ENCODE results near the gene RGS18. TPM values are rescaled to one million over a fixed set of nuclear protein-coding genes. Genes with fewer than 3 reads are reported as not detected.
"Not testable (repeated sequence)": the region's sequence is repeated elsewhere in the genome, so short reads cannot be mapped to it uniquely, and the experiment has no call there.

The RGS18 gene
- total RNA-seq, 1 experiment from 2014 or later: not detected

DNA sequence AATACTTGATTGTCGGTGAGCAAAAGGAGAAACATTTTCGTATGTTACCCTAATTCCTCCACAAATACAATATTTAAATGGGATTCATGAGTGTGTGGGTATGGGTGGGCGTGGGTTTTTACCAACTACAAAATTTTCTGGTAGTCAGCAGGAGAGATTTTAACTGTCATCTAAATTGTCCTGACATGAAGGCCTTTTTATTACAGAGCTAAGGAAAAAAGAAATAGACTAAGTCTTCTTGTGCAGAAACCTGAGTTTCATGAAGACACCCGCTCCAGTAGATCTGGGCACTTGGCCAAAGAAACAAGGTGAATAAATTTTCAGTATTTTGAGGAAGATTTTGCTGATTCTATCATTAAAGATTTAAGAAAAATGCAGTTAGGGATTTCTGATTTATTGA, 752 bp downstream of the RGS18 start:
- Histone ChIP-seq H3K9me3 (no peaks in the 10 kb centered on the region), H3K36me3 (no peaks in the 10 kb centered on the region), H3K4me3 (no peak overlapping the region), H3K27me3 (no peaks in the 10 kb centered on the region)
- DNase-seq: no peak

DNA sequence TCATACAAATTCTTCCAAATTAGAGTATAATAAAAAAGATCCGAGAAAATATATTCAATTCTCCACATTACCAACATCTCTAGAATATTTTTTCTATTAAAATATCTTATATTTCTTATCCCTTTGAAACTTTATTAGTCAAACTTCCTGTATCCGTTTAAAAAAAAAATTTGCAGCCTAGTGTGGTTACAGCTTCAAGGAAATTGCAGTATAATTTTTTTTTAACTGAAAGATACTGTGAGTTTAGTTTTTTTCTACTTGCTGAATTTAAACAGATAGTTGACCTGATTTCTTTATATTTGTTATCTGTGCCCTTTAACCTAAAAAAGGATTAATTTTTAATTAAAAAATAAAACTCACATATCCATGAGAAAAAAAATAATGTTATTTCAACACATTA, 1.5 kb downstream of the RGS18 start:
- DNase-seq: no peak
- H3K27me3 ChIP-seq: no peaks in the 10 kb centered on the region
- H3K36me3 ChIP-seq: no peaks in the 10 kb centered on the region
- H3K9me3 ChIP-seq: no peaks in the 10 kb centered on the region
- no peak overlapping the region for H3K4me3 ChIP-seq

DNA sequence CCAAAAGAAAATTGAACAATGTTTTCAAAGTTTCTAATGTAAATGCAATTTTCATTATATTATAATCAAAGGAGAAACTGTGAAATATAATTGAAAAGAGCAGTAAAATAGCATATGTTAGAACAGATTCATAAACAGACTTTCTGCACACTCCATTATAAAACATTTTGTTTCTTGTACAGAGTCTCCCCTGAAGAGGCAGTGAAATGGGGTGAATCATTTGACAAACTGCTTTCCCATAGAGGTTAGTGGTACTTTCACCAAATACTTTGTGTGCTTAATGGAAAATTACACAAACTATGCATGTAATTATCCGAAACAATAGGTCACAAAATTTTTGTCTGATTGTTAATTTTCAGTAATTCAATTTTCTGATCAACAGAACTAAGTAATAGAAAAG, 1.9 kb downstream of the RGS18 start:
- no peaks in the 10 kb centered on the region for H3K27me3 ChIP-seq
- no peaks in the 10 kb centered on the region for H3K9me3 ChIP-seq
- H3K4me3 ChIP-seq: no peak overlapping the region
- H3K36me3 ChIP-seq: no peaks in the 10 kb centered on the region
- DNase-seq: no peak

DNA sequence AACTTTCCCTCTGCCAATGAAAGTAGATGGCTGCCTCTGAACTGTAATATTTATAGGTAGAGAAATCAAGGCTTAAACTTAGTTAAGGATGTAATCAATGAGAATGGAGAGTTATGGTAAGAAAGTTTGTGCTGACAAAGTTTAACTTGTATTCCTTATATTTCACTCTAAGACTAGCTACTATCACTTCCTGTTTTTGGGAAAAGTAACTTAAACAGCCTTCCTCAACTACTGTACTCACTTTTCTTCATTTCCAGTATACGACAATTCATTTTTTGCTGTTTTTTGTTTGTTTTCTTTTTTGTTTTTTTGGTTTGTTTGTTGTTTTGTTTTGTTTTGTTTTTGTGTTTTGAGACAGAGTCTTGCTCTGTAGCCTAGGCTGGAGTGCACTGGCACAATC, 3.7 kb downstream of the RGS18 start:
- DNase-seq: no peak
- Histone ChIP-seq H3K36me3 (no peaks in the 10 kb centered on the region), H3K27me3 (no peaks in the 10 kb centered on the region), H3K9me3 (no peaks in the 10 kb centered on the region), H3K4me3 (no peak overlapping the region)

DNA sequence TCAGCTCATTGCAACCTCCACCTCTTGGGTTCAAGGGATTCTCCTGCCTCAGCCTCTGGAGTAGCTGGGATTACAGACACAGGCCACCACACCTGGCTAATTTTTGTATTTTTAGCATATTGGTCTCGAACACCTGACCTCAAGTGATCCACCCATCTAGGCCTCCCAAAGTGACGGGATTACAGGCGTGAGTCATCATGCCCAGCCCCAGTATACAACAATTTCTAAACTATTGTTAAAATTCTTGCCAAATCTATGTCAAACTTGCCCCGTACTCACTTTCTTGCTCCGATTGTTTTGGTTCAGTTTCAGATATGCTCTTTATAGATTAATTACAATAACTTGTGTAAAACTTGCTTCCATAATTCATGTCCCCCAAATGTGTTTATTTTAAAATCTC, 4.1 kb downstream of the RGS18 start:
- H3K36me3 ChIP-seq: no peaks in the 10 kb centered on the region
- no peak overlapping the region for H3K4me3 ChIP-seq
- no peak for DNase-seq
- no peaks in the 10 kb centered on the region for H3K27me3 ChIP-seq
- H3K9me3 ChIP-seq: no peaks in the 10 kb centered on the region

DNA sequence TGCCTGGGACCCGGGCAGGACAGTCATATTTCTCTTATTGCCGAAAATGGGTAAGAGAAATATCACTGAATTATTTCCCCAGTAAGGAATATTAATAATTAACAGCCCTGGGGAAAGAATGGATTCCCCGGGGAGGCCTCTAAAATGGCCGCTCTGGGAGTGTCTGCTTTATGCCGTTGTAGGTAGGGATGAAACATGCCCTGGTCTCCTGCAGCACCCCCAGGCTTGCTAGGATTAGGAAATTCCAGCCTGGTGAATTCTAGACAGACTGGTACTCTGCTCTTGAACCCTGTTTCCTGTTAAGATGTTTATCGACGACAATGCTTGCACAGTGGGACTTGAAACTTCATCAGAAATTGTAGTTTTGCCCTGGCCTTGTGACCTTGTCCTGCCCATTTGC, 6.7 kb downstream of the RGS18 start:
- H3K9me3 ChIP-seq, H3K4me3 ChIP-seq, H3K36me3 ChIP-seq: not testable (repeated sequence)

DNA sequence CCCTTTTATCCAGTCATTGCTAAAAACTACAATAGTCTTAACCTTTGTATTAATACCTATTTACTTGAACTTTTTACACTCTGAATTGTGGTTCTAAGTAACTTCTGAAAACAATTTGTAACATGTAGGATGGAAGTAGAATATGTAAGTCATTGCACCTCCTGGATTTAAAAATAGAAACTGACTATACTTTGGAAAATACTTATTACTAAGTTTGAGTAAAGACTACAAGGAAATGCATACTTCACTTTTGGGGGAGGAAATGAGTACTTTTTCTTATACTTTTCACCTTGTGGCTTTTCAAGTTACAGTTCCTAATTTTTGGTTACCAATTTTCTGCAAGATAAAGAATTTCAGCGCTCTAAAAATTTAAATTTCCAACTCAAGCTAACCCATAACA, 8.7 kb downstream of the RGS18 start:
- Histone ChIP-seq H3K4me3 (no peak overlapping the region), H3K36me3 (no peaks in the 10 kb centered on the region), H3K9me3 (no peaks in the 10 kb centered on the region), H3K27me3 (no peaks in the 10 kb centered on the region)
- no peak for DNase-seq

More for the DNA sequence above, 6.7 kb downstream of the RGS18 start:
- not testable (repeated sequence) for H3K27me3 ChIP-seq, DNase-seq

DNA sequence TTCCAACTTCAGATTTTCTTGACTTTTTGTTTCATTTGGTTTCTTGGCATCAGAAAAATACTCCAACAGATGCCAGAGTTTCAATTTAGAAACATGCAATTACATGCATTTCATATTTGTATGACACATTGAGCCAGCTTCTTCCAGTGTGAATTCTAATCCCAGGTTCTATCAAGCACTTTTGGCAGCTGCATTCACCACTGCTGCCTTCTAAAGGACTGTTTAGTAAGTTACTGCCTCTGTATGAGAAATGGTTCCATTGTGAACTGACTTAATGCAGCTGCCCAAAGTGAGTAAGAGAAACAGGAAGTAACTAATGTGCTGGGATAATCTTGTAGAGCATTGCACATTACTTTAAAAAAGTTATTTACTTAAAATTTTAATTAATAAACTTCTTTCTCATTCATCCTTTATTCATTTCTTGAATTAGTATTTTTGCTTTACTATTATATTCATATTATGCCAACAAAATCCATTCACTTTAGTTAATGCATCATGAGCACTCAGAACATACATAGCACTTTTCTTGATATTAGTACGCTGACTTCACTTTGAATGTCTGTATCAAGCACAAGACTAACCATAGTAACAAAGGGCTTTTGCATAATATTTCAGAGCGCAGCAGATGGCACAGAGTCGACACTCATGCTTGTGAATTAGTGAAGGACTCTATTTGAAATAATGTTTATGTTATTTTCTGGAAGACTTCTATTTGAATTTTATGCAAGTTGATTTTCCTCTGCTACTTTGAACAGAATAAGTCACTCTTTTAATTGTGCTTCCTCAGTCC, 9.8 kb downstream of the RGS18 start:
- Histone ChIP-seq H3K27me3 (no peaks in the 10 kb centered on the region), H3K9me3 (no peaks in the 10 kb centered on the region), H3K36me3 (no peaks in the 10 kb centered on the region), H3K4me3 (no peak overlapping the region)
- peak; percentile 11 for DNase-seq

DNA sequence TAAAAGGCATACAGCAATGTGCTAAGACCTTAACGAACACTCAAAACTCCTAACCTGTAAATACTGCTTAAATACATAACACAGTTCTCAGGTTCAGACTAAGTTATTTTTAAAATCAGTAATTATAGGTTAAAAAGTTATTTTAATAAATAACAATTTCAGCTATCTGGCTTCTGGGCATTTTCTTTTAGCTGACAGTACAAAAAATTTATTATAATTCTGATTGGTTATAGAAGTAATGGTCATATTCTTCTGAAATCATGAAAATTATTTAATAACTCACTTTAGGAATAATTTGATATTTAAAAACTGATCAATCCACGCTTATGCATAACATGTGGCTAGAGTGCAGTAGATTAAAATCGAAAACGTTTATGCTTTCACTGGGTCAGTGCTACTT, 10.7 kb downstream of the RGS18 start:
- no peak overlapping the region for H3K4me3 ChIP-seq
- DNase-seq: no peak
- no peaks in the 10 kb centered on the region for H3K36me3 ChIP-seq
- H3K27me3 ChIP-seq: no peaks in the 10 kb centered on the region
- H3K9me3 ChIP-seq: no peaks in the 10 kb centered on the region

DNA sequence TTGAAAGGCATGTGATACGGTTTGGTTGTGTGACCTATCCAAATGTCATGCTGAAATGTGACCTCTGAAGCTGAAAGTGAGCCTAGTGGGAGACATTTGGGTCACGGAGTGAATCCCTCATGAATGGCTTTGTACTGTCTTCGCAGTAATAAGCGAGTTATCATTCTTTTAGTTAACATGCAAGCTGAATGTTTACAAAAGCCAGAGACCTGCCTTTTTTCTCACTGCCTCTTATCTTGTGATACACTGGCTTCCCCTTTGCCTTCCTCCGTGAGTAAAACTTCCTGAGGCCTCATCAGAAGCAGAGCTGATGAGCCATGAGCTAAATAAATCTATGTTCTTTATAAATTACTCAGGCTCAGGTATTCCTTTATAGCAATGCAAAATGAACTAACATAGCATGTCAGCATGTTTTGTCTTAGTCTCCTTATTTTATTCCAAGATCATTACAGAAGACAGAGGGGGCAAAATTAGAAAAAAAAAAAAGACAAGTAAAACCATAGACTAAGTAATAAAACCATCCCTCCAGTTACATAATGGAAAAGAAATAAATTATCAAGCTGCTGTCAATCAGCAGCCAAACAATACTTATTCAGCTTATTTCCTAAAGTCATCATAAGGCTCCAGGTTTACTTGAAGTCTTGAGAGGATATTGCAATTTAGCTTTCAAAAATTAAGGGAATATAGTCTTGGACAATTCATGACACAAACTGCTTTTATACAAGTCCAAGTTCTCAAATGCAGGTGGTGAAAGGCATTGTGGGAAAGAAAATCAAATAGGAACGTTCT, 12.1 kb downstream of the RGS18 start:
- DNase-seq: no peak
- Histone ChIP-seq H3K4me3 (no peak overlapping the region), H3K27me3 (no peaks in the 10 kb centered on the region)

DNA sequence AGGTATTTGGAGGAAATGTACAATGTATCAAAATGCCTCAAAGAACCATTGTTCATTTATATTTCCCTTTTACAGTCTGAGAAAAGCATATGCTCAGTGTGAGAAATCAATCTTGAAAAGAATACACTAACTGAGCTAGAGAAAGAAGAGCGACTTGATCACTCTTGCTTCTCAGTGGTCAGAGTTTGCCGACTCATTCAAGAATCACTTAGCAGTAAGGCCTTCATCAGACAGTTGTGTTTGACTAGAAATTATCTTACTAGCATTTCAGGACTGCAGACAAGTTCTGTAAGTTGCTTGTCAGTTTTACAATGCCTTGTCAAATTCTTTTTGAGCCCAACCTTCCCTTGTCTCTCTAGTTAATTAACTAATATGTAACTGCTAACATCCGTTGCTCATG, 12.9 kb downstream of the RGS18 start:
- Histone ChIP-seq H3K27me3 (no peaks in the 10 kb centered on the region), H3K4me3 (no peak overlapping the region), H3K9me3 (no peaks in the 10 kb centered on the region), H3K36me3 (no peaks in the 10 kb centered on the region)
- no peak for DNase-seq

More for the DNA sequence above, 12.1 kb downstream of the RGS18 start:
- no peaks in the 10 kb centered on the region for H3K9me3 ChIP-seq
- no peaks in the 10 kb centered on the region for H3K36me3 ChIP-seq

DNA sequence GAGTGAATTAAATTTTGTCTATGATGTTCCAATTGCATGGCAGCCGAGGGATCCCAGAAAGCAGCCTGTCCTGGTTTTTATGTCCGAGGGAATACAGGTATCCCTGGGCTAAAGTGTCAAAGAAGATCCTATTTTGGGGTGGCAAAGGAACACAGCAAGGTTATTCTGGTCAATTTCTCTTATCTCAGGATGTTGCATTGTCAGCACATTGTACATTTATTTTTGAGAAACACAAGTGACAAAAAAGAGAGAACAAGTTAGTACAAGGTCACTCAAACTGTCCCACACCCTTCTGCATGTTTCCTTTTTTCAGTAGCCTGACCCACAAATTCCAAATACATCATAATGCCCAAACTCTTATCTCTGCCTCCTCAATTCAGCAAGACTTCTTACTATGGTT, 17.7 kb downstream of the RGS18 start:
- no peaks in the 10 kb centered on the region for H3K36me3 ChIP-seq
- H3K27me3 ChIP-seq: no peaks in the 10 kb centered on the region
- DNase-seq: no peak
- no peak overlapping the region for H3K4me3 ChIP-seq
- no peaks in the 10 kb centered on the region for H3K9me3 ChIP-seq

DNA sequence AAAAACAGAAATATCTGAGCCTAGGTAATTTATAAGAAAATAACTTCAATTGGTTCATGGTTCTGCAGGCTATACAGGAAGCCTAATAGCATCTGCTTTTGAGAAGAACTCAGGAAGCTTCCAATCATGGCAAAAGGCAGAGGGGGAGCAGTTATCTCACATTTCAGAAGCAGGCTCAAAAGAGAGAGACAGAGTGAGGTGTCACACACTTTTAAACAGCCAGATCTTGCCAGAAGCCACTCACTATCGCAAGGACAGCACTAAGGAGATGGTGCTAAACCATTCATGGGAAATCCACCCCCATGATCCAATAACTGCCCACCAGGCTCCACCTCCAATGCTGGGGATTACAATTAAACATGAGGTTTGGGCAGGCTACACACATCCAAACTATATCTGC, 25.5 kb downstream of the RGS18 start:
- Histone ChIP-seq H3K9me3 (no peaks in the 10 kb centered on the region), H3K36me3 (no peaks in the 10 kb centered on the region), H3K4me3 (no peak overlapping the region), H3K27me3 (no peaks in the 10 kb centered on the region)
- DNase-seq: no peak

DNA sequence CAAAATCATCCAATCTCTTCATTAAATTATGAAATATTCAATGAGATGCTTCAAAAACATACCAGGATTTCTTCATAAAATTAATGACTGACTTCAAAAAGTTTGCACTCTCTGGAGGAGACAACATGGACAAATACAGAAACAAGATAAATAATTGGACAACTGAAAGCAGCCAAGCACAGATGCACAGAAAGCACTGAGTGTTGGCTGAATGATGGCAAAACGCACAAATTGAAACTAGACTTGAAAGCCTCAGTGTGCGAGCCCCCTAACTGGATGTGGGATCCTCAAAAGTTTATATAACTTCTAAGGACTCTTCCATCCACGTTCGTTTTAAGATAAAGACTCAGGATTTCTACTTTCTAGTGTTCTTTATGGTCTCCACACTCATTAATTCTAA, 27.9 kb downstream of the RGS18 start:
- Histone ChIP-seq H3K36me3 (no peaks in the 10 kb centered on the region), H3K4me3 (no peak overlapping the region), H3K9me3 (no peaks in the 10 kb centered on the region), H3K27me3 (no peaks in the 10 kb centered on the region)
- DNase-seq: no peak

DNA sequence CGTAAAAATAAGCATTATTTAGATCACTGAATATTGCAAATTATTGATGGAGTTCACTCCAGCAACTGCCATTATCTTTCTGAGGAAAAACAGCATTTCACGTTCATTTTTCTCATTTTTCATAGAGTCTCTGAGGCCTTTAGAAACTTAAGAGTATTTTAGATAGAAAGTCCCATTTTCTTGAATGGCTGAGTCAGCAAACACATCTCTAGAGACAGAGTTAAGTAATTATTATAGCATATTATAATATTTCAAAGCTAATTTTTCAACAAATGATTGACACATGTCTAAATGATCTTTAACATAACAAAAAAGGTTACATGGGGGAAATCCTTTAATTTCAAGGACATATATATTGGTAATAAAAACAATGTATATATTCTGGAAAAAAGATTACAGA, 31.8 kb downstream of the RGS18 start:
- no peak overlapping the region for H3K4me3 ChIP-seq
- no peaks in the 10 kb centered on the region for H3K27me3 ChIP-seq
- H3K36me3 ChIP-seq: no peaks in the 10 kb centered on the region
- H3K9me3 ChIP-seq: no peaks in the 10 kb centered on the region
- DNase-seq: no peak

DNA sequence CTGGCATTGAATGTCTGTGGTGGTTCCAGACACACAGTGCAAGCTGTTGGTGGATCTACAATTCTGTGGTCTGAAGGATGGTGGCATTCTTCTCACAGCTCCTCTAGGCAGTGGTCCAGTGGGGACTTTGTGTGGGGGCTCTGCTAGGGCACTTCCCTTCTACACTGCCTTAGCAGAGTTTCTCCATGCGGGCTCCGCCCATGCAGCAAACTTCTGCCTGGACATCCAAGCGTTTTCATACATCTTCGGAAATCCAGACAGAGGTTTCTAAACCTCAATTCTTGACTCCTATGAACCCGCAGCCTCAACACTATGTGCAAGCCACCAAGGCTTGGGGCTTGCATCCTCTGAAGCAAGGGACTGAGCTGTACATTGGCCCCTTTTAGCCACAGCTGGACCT, 43.0 kb downstream of the RGS18 start:
- peaks cover 3% of the 10 kb centered on the region; the same call in 1 of the 2 replicates for H3K9me3 ChIP-seq
- H3K4me3 ChIP-seq: no peak overlapping the region

DNA sequence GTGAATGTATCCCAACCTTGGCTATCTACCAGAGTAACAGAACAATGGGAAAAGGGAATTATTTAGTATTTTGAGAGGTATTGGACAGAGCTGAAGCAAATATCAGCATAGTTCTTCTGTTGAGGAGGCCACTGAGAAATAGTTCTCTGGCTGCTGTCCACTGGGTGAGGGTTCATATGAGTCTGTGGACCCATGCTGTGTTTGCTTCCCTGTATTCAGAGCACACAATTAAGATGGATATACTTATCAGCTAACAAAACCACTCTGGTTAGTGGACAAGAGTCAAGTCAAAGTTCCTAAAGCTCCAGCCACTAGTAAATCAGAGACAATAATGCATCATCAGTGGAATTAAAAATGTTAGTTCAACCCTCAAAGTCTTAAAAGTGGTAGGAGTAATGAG, 66.1 kb downstream of the RGS18 start:
- no peak for DNase-seq
- H3K9me3 ChIP-seq: peaks cover 2% of the 10 kb centered on the region; the same call in 1 of the 2 replicates

More for the DNA sequence above, 43.0 kb downstream of the RGS18 start:
- no peaks in the 10 kb centered on the region for H3K27me3 ChIP-seq
- DNase-seq: no peak
- H3K36me3 ChIP-seq: no peaks in the 10 kb centered on the region

DNA sequence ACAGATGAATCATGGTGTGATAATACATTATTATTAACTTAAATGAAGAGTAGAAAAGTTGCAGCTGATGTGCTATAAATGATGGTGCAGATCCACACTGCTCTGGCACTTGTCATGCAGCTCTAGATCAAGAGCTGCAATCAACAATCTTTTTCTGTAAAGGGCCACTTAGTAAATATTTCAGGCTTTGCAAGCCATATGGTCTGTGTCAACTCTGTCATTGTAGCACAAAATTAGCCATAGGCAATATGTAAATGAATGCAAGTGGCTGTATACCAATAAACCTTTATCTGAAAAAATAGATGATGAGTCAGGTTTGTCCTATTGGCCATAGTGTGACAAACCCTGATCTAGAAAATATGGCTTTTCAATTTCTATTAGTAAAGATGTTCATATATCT, 66.6 kb downstream of the RGS18 start:
- peaks cover 2% of the 10 kb centered on the region; the same call in 1 of the 2 replicates for H3K9me3 ChIP-seq
- H3K27me3 ChIP-seq: no peaks in the 10 kb centered on the region
- no peak for DNase-seq
- H3K36me3 ChIP-seq: no peaks in the 10 kb centered on the region
- H3K4me3 ChIP-seq: no peak overlapping the region

More for the DNA sequence above, 66.1 kb downstream of the RGS18 start:
- Histone ChIP-seq H3K4me3 (no peak overlapping the region), H3K27me3 (no peaks in the 10 kb centered on the region), H3K36me3 (no peaks in the 10 kb centered on the region)
